Measurements from ENCODE around the gene GNB1. TPM values are rescaled to one million over a fixed set of nuclear protein-coding genes. Genes with fewer than 3 reads are reported as not detected.

Gene GNB1
- total and polyA plus RNA-seq, 9 of the 15 experiments (the other 6 are each of a cell fraction or from before 2014, with no cell fraction given): 34.3 to 388 (median 114) TPM

GRCh38 chr1:1858382-1859086 is 32.4 kb downstream of the GNB1 start (continued):
- TF ChIP-seq HMG20B (CRISPR knock-in tag; IDR thresholded peaks at IDR 0.05): no peak
- TF ChIP-seq MCM7 (IDR thresholded peaks at IDR 0.05): no peak
- TF ChIP-seq ESRRB (CRISPR knock-in tag; IDR thresholded peaks at IDR 0.05; ENCODE audit: borderline replicate concordance): no peak
- TF ChIP-seq NR2C2 (CRISPR knock-in tag; IDR thresholded peaks at IDR 0.05): no peak
- TF ChIP-seq NR2C2 (tag; IDR thresholded peaks at IDR 0.05): no peak
- TF ChIP-seq ZNF699 (CRISPR knock-in tag; IDR thresholded peaks at IDR 0.05; ENCODE audit: insufficient replicate concordance): no peak
- TF ChIP-seq E4F1 (CRISPR knock-in tag; IDR thresholded peaks at IDR 0.05; ENCODE audit: borderline replicate concordance): no peak
- no peak for TF ChIP-seq MLLT1 (IDR thresholded peaks at IDR 0.05)
- TF ChIP-seq, protein P1, sequence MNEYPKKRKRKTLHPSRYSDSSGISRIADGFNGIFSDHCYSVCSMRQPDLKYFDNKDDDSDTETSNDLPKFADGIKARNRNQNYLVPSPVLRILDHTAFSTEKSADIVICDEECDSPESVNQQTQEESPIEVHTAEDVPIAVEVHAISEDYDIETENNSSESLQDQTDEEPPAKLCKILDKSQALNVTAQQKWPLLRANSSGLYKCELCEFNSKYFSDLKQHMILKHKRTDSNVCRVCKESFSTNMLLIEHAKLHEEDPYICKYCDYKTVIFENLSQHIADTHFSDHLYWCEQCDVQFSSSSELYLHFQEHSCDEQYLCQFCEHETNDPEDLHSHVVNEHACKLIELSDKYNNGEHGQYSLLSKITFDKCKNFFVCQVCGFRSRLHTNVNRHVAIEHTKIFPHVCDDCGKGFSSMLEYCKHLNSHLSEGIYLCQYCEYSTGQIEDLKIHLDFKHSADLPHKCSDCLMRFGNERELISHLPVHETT (CRISPR knock-in tag; conservative IDR thresholded peaks at IDR 0.05 in 1 of 2, IDR thresholded peaks at IDR 0.05 in 1 of 2): no peak
- TF ChIP-seq NR0B1 (IDR thresholded peaks at IDR 0.05; ENCODE audit: partially characterized antibody): no peak
- TF ChIP-seq MAFG (tag; conservative IDR thresholded peaks at IDR 0.05): peak; percentile 51; the same call in 1 of the 2 replicates
- TF ChIP-seq HIVEP1 (CRISPR knock-in tag; IDR thresholded peaks at IDR 0.05): no peak
- no peak for TF ChIP-seq PKNOX1 (IDR thresholded peaks at IDR 0.05)
- TF ChIP-seq TFAM (CRISPR knock-in tag; conservative IDR thresholded peaks at IDR 0.05): no peak
- TF ChIP-seq SMAD3 (CRISPR knock-in tag; conservative IDR thresholded peaks at IDR 0.05): no peak
- TF ChIP-seq, protein P2, sequence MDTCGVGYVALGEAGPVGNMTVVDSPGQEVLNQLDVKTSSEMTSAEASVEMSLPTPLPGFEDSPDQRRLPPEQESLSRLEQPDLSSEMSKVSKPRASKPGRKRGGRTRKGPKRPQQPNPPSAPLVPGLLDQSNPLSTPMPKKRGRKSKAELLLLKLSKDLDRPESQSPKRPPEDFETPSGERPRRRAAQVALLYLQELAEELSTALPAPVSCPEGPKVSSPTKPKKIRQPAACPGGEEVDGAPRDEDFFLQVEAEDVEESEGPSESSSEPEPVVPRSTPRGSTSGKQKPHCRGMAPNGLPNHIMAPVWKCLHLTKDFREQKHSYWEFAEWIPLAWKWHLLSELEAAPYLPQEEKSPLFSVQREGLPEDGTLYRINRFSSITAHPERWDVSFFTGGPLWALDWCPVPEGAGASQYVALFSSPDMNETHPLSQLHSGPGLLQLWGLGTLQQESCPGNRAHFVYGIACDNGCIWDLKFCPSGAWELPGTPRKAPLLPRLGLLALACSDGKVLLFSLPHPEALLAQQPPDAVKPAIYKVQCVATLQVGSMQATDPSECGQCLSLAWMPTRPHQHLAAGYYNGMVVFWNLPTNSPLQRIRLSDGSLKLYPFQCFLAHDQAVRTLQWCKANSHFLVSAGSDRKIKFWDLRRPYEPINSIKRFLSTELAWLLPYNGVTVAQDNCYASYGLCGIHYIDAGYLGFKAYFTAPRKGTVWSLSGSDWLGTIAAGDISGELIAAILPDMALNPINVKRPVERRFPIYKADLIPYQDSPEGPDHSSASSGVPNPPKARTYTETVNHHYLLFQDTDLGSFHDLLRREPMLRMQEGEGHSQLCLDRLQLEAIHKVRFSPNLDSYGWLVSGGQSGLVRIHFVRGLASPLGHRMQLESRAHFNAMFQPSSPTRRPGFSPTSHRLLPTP (IDR thresholded peaks at IDR 0.05; ENCODE audit: borderline replicate concordance, extremely low read depth, insufficient read length): no peak
